HepG2 (cell line): ENCODE results near the gene HORMAD2. TPM values are rescaled to one million over a fixed set of nuclear protein-coding genes. Genes with fewer than 3 reads are reported as not detected.

Source experiments
- BCL6 ChIP-seq: IDR thresholded peaks from 2 replicates; pipeline ENCODE4 v1.6.1; 2016; ENCODE audit warnings: missing genetic modification reagents, missing compliant biosample characterization
- FOXA3 ChIP-seq: IDR thresholded peaks from 2 replicates; pipeline ENCODE4 v1.6.1; 2016; ENCODE audit warnings: missing genetic modification reagents, missing compliant biosample characterization
- HOXA3 ChIP-seq: sonication (generic); formaldehyde crosslinking; IDR thresholded peaks from 2 replicates; pipeline ENCODE4 v1.5.0; 2020; ENCODE audit warnings: missing genetic modification reagents
- KLF6 ChIP-seq: IDR thresholded peaks from 2 replicates; pipeline ENCODE4 v1.8.0; 2016; ENCODE audit warnings: missing biosample characterization, missing genetic modification reagents
- NFE2L1 ChIP-seq: sonication (generic); formaldehyde crosslinking; IDR thresholded peaks from 2 replicates; pipeline ENCODE4 v1.4.0; 2020; ENCODE audit warnings: missing genetic modification reagents, mild to moderate bottlenecking, borderline replicate concordance
- NR2F1 ChIP-seq, 2 experiments: fragments of 450-650 bp in 1 of 2; formaldehyde crosslinking in 1 of 2; IDR thresholded peaks; 2 replicates each; pipeline versions ENCODE4 v1.5.0 to v1.6.1; 2016 to 2020; ENCODE audit warnings: mild to moderate bottlenecking in 1 of 2, missing compliant biosample characterization in 1 of 2, missing genetic modification reagents in 1 of 2, moderate library complexity in 1 of 2
- PAWR ChIP-seq: sonication (generic); formaldehyde crosslinking; IDR thresholded peaks from 2 replicates; pipeline ENCODE4 v1.4.0; 2020; ENCODE audit warnings: missing genetic modification reagents, mild to moderate bottlenecking, borderline replicate concordance
- WIZ ChIP-seq: sonication (generic); formaldehyde crosslinking; IDR thresholded peaks from 2 replicates; pipeline ENCODE4 v1.5.1; 2020; ENCODE audit warnings: mild to moderate bottlenecking, missing genetic modification reagents
- YEATS2 ChIP-seq: sonication (generic); formaldehyde crosslinking; IDR thresholded peaks from 2 replicates; pipeline ENCODE4 v1.4.0; 2020; ENCODE audit warnings: missing genetic modification reagents, borderline replicate concordance
- ZMYM4 ChIP-seq: sonication (generic); formaldehyde crosslinking; IDR thresholded peaks from 2 replicates; pipeline ENCODE4 v1.8.1; 2023; ENCODE audit warnings: mild to moderate bottlenecking, missing genetic modification reagents
- ZNF256 ChIP-seq: sonication (generic); formaldehyde crosslinking; conservative IDR thresholded peaks from 2 replicates; pipeline ENCODE4 v1.4.0; 2020; ENCODE audit warnings: missing genetic modification reagents
- ZNF292 ChIP-seq: sonication (generic); formaldehyde crosslinking; IDR thresholded peaks from 2 replicates; pipeline ENCODE4 v1.8.1; 2022; ENCODE audit warnings: mild to moderate bottlenecking, low read depth, missing genetic modification reagents, borderline replicate concordance
- ZNF343 ChIP-seq: sonication (generic); formaldehyde crosslinking; IDR thresholded peaks from 2 replicates; pipeline ENCODE4 v1.4.0; 2020; ENCODE audit warnings: mild to moderate bottlenecking, missing genetic modification reagents
- ZNF446 ChIP-seq: sonication (generic); formaldehyde crosslinking; IDR thresholded peaks from 2 replicates; pipeline ENCODE4 v1.5.0; 2020; ENCODE audit warnings: mild to moderate bottlenecking, missing genetic modification reagents
- ZNF468 ChIP-seq: sonication (generic); formaldehyde crosslinking; IDR thresholded peaks from 2 replicates; pipeline ENCODE4 v1.8.0; 2022; ENCODE audit warnings: mild to moderate bottlenecking, moderate library complexity, missing genetic modification reagents
- ZNF782 ChIP-seq: sonication (generic); formaldehyde crosslinking; IDR thresholded peaks from 2 replicates; pipeline ENCODE4 v1.4.0; 2020; ENCODE audit warnings: missing genetic modification reagents, mild to moderate bottlenecking, borderline replicate concordance
- ZNF839 ChIP-seq: sonication (generic); formaldehyde crosslinking; IDR thresholded peaks from 2 replicates; pipeline ENCODE4 v1.4.0; 2020; ENCODE audit warnings: missing genetic modification reagents, mild to moderate bottlenecking, borderline replicate concordance
- polyA plus RNA-seq, 8 experiments: library from polyadenylated mRNA; depleted of rRNA in 3 of 8; stranded (reverse) in 7 of 8; unstranded in 1 of 8; fragments of >200 nt; fragmentation: Illumina TruSeq in 4 of 8; extraction: Trizol in 4 of 8; gene quantifications; 2 replicates each; pipeline versions ENCODE4 v1.2.1 to v1.2.3, GENCODE V29; 2011 to 2016; ENCODE audit warnings: low read depth in 4 of 8, missing spikeins in 1 of 8, mixed read lengths in 1 of 8; ENCODE audit not compliant: insufficient read depth in 1 of 8
- total RNA-seq, 5 experiments: library from RNA; depleted of rRNA; stranded (reverse); fragments of >200 nt; fragmentation: Illumina TruSeq; extraction: Trizol; gene quantifications; 2 replicates each; pipeline ENCODE4 v1.2.3, GENCODE V29; 2016; ENCODE audit warnings: low read depth in 1 of 5
- TF ChIP-seq, protein P1 (sequence below): IDR thresholded peaks from 2 replicates; pipeline ENCODE4 v1.6.1; 2016; ENCODE audit warnings: control low read depth
- TF ChIP-seq, protein P2 (sequence below): sonication (generic); formaldehyde crosslinking; IDR thresholded peaks from 2 replicates; pipeline ENCODE4 v1.8.0; 2022; ENCODE audit warnings: missing genetic modification reagents, low read depth, mild to moderate bottlenecking, borderline replicate concordance
- TF ChIP-seq, protein P3 (sequence below): sonication (generic); formaldehyde crosslinking; IDR thresholded peaks from 2 replicates; pipeline ENCODE4 v1.4.0; 2020; ENCODE audit warnings: mild to moderate bottlenecking, missing genetic modification reagents, borderline replicate concordance
- TF ChIP-seq, protein P4 (sequence below): sonication (generic); formaldehyde crosslinking; IDR thresholded peaks from 2 replicates; pipeline ENCODE4 v1.9.0; 2021; ENCODE audit warnings: missing genetic modification reagents, borderline replicate concordance

Gene HORMAD2
- total and polyA plus RNA-seq, 2 of the 13 experiments (the other 11 are each of a cell fraction or from before 2014, with no cell fraction given): not detected

DNA sequence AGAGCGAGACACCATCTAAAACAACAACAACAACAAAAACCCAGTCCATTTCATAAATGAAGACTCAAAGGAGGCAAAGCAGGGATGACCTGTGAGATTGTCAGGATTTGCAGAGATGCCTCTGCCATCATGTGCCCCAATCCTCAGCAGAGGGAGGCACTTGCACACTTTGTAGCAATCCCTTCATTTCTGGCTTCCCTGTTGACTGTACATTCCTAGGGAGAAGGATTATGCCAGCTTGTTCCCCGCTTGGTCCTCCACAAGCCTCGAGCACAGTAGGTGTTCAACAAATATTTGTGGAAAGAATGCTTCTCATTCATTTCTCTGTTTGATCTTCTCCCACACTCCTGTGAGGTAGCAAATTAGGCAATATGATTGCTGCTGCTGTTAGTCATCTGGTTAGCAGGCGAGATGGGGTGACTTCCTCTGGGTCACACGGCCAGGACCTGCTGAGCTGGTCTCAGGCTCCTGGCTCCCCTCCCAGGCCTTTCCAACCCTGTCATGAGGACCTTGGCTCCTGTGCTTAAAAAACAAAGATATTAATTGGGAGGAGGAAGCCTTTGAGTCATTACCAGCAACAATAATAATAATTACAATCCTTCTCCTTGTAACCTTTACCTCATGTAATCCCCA lies 132.2 kb downstream of the HORMAD2 start (continued):
- TF ChIP-seq ZNF839: no peak
- TF ChIP-seq FOXA3: peak; percentile 90
- no peak for TF ChIP-seq ZNF446
- TF ChIP-seq PAWR (CRISPR knock-in tag): no peak
- TF ChIP-seq ZNF468: no peak
- TF ChIP-seq, protein P1, sequence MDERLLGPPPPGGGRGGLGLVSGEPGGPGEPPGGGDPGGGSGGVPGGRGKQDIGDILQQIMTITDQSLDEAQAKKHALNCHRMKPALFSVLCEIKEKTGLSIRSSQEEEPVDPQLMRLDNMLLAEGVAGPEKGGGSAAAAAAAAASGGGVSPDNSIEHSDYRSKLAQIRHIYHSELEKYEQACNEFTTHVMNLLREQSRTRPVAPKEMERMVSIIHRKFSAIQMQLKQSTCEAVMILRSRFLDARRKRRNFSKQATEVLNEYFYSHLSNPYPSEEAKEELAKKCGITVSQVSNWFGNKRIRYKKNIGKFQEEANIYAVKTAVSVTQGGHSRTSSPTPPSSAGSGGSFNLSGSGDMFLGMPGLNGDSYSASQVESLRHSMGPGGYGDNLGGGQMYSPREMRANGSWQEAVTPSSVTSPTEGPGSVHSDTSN (CRISPR knock-in tag): no peak
- TF ChIP-seq BCL6 (CRISPR knock-in tag): peak; percentile 80
- TF ChIP-seq HOXA3 (CRISPR knock-in tag): peak; percentile 71; the same call in 1 of the 2 replicates
- TF ChIP-seq ZMYM4 (CRISPR knock-in tag): peak; percentile 29; the same call in 1 of the 2 replicates
- peak; percentile 53; the same call in 1 of the 2 replicates for TF ChIP-seq ZNF292 (CRISPR knock-in tag)
- TF ChIP-seq, protein P2, sequence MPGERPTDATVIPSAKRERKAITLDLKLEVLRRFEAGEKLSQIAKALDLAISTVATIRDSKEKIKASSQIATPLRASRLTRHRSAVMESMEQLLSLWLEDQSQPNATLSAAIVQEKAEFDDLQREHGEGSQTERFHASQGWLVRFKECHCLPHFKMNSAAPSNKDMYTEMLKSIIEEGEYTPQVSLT (CRISPR knock-in tag): no peak
- no peak for TF ChIP-seq NR2F1 (CRISPR knock-in tag; IDR thresholded peaks at IDR 0.05)
- TF ChIP-seq ZNF343 (CRISPR knock-in tag): no peak
- no peak for TF ChIP-seq WIZ (CRISPR knock-in tag)
- TF ChIP-seq, protein P3, sequence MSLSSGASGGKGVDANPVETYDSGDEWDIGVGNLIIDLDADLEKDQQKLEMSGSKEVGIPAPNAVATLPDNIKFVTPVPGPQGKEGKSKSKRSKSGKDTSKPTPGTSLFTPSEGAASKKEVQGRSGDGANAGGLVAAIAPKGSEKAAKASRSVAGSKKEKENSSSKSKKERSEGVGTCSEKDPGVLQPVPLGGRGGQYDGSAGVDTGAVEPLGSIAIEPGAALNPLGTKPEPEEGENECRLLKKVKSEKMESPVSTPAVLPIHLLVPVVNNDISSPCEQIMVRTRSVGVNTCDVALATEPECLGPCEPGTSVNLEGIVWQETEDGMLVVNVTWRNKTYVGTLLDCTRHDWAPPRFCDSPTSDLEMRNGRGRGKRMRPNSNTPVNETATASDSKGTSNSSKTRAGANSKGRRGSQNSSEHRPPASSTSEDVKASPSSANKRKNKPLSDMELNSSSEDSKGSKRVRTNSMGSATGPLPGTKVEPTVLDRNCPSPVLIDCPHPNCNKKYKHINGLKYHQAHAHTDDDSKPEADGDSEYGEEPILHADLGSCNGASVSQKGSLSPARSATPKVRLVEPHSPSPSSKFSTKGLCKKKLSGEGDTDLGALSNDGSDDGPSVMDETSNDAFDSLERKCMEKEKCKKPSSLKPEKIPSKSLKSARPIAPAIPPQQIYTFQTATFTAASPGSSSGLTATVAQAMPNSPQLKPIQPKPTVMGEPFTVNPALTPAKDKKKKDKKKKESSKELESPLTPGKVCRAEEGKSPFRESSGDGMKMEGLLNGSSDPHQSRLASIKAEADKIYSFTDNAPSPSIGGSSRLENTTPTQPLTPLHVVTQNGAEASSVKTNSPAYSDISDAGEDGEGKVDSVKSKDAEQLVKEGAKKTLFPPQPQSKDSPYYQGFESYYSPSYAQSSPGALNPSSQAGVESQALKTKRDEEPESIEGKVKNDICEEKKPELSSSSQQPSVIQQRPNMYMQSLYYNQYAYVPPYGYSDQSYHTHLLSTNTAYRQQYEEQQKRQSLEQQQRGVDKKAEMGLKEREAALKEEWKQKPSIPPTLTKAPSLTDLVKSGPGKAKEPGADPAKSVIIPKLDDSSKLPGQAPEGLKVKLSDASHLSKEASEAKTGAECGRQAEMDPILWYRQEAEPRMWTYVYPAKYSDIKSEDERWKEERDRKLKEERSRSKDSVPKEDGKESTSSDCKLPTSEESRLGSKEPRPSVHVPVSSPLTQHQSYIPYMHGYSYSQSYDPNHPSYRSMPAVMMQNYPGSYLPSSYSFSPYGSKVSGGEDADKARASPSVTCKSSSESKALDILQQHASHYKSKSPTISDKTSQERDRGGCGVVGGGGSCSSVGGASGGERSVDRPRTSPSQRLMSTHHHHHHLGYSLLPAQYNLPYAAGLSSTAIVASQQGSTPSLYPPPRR (CRISPR knock-in tag): peak; percentile 41; the same call in 1 of the 2 replicates
- TF ChIP-seq NFE2L1 (CRISPR knock-in tag): no peak
- TF ChIP-seq KLF6 (CRISPR knock-in tag): no peak
- TF ChIP-seq, protein P4, sequence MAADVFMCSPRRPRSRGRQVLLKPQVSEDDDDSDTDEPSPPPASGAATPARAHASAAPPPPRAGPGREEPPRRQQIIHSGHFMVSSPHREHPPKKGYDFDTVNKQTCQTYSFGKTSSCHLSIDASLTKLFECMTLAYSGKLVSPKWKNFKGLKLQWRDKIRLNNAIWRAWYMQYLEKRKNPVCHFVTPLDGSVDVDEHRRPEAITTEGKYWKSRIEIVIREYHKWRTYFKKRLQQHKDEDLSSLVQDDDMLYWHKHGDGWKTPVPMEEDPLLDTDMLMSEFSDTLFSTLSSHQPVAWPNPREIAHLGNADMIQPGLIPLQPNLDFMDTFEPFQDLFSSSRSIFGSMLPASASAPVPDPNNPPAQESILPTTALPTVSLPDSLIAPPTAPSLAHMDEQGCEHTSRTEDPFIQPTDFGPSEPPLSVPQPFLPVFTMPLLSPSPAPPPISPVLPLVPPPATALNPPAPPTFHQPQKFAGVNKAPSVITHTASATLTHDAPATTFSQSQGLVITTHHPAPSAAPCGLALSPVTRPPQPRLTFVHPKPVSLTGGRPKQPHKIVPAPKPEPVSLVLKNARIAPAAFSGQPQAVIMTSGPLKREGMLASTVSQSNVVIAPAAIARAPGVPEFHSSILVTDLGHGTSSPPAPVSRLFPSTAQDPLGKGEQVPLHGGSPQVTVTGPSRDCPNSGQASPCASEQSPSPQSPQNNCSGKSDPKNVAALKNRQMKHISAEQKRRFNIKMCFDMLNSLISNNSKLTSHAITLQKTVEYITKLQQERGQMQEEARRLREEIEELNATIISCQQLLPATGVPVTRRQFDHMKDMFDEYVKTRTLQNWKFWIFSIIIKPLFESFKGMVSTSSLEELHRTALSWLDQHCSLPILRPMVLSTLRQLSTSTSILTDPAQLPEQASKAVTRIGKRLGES (CRISPR knock-in tag): no peak
- no peak for TF ChIP-seq ZNF256 (CRISPR knock-in tag)
- no peak for TF ChIP-seq ZNF782 (CRISPR knock-in tag)
- peak; percentile 64; the same call in 1 of the 2 replicates for TF ChIP-seq YEATS2 (CRISPR knock-in tag)
